Activated CD4-positive, alpha-beta T cell treated with anti-CD3 and anti-CD28 coated beads, Interleukin-2, amount 50 U/mL, for 1 hour (primary cell): ENCODE data around the gene ATAD3C.
"Not testable (repeated sequence)": the region's sequence is repeated elsewhere in the genome, so short reads cannot be mapped to it uniquely, and the experiment has no call there.

Source experiments
- DNase-seq: peaks from one replicate; pipeline ENCODE4 v3.0.0-alpha.2; 2020

Gene ATAD3C

DNA sequence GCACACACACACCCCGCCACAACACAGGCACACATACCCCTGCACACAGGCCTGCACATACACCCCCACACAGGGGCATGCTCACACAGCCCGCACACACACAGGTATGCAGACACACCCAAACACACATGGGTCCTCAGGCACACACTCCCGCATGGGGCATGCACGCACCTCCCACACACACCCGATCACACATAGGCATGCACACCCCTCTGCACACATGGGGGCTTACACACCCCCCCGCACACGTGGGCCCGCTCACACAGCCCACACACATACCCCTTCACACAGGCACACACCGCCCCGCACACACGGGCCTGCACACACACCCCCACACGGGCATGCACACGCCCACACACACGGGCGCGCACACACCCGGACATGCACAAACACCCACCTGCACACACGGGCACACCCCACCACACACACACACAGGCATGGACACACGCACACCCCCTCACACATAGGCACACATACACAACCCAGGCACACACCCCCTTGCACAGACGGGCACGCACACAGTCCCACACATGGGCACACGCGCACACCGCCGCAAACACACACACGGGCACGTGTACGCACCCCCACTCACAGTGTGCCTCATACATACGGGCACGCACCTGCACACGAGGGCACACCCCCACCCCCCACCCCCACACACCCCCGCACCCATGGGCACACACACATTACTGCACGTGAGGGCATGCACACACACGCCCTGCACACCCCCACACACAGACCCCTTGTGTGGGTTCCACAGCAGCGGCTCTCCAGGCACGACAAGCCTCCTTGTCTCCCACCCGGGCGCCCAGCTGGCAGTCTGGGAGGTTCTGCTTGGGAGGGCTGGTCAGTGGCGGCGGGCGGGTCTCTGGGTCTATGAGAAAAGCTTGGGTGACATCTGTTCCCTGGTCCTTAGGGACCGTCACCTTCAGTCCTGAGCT, 30.3 kb downstream of the ATAD3C start:
- DNase-seq = no peak

DNA sequence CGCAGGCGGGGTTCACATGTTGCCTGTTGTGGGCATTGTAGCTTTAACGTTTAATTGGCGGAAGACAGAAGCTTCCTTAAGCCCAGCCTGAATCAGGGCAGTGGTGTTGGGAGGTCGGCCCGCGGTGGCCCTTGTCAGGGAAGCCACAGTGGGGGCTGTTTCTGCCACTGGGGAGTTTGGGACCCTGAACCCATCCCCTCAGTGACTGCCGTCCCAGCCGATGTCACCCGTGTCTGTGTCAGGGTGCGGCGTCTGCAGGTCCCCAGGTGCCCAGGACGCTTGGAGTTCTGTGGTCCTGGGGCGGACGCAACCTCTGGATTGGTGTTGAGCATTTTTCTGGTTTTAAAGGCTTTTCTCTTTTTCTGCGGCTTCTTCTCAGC, 31.0 kb downstream of the ATAD3C start:
- not testable (repeated sequence) for DNase-seq

DNA sequence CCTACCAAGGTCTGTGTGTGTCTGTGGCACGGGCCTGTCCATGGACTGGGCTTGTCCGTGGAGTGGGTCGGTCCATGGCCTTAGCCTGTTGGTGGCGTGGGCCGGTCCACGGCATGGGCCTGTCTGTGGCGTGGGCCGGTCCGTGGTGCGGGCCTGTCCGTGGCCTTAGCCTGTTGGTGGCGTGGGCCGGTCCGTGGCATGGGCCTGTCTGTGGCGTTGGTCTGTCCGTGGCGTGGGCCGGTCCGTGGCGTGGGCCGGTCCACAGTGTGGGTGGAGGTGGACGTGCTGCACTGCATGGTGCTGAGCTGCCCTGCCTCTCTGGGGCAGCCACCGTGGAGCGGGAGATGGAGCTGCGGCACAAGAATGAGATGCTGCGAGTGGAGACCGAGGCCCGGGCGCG, 32.3 kb downstream of the ATAD3C start:
- not testable (repeated sequence) for DNase-seq

DNA sequence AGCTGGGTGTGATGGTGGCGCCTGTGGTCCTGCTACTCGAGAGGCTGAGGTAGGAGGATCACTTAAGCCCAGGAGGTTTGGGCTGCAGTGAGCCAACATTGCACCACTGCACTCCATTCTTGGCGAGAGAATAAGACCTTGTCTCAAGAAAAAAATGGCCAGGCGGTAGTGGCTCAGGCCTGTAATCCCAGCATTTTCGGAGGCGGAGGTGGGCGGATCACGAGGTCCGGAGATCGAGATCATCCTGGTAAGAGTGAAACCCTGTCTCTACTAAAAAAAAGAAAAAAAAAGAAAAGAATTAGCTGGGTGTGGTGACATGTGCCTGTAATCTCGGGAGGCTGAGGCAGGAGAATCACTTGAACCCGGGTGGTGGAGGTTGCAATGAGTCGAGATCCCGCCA, 33.4 kb downstream of the ATAD3C start:
- DNase-seq = no peak

DNA sequence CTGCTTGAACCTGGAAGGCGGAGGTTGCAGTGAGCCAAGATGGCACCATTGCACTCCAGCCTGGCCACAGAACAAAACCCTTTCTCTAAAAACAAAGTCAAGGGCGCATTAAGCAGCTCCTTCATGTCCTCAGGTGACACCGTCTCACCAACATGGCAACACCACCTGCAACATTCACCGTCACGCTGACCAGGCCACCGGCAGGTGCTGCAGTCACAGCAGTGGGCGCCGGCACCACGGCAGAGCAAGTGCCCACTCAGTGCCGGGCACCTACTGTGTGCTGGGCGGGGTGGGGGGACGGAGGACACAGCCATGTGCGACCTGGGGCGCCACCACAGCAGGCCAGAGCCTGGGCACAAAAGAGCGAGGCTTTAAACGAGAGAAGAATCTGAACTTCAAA, 34.2 kb downstream of the ATAD3C start:
- DNase-seq = no peak

DNA sequence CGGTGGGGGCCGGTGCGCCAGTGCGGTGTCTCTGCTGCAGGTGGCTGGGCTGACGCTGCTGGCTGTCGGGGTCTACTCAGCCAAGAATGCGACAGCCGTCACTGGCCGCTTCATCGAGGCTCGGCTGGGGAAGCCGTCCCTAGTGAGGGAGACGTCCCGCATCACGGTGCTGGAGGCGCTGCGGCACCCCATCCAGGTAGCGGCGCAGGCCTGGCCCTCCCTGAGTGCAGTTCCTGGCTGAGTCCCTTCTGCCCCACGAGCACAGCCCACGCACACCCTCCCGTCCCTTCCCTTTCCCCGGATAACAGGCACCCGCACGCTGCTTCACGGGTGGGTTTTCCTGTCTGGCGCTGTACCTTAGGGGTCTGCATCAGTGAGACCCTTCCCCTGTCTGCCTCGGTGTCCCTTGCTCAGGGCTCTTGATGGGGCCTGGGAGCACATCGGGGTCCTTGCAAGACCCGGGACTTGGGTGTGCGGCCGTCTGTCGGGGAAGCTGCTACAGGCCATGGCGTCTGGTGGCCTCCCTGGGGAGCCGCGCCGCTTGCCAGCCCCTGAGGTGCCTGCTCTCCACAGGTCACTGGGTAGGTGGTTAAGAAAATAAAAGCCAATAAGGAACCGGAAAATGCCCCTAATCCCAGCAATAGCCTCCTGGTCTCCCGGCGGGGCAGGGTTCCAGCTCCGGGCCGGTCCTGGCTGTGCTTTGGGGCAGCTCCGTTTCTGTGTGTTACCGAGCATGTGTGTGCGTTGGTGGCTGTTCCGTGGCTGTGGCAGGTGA, 35.7 kb downstream of the ATAD3C start:
- not testable (repeated sequence) for DNase-seq

DNA sequence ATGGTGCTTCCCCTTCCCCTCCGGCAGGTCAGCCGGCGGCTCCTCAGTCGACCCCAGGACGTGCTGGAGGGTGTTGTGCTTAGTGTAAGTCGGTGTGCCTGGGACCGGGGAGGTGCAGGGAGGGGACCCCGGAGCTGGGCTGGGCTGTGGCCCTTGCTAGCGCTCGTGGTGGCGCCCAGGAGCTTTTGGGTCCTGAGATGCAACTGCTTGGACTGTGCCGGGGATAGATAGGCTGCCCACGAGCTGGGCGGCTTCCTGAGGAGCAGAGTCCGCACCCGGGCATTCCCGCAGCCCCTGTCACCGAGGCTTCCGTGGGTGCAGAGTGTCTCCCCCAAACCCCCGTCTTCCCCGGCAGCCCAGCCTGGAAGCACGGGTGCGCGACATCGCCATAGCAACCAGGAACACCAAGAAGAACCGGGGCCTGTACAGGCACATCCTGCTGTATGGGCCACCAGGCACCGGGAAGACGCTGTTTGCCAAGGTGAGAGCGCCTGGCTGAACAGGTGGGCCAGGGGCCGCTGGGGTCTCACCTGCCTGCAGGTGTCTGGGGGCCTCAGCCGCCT, 36.3 kb downstream of the ATAD3C start:
- DNase-seq = not testable (repeated sequence)

DNA sequence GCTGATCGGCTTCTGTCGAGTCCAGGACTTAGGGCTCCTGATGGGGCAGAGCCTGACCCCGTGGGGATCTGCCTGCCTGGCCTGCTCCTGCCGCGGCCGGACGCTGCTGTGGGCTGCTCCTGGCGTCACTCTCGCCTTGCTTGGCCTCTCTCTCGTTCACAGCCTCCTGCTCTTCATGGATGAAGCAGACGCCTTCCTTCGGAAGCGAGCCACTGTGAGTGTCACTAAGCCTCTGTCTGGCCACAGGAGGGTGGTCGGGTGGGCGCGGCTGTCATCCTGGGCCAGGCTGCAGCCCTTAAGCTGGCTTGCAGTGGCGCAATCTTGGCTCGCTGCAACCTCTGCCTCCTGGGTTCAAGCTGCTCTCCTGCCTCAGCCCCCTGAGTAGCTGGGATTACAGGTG, 38.2 kb downstream of the ATAD3C start:
- DNase-seq = no peak

DNA sequence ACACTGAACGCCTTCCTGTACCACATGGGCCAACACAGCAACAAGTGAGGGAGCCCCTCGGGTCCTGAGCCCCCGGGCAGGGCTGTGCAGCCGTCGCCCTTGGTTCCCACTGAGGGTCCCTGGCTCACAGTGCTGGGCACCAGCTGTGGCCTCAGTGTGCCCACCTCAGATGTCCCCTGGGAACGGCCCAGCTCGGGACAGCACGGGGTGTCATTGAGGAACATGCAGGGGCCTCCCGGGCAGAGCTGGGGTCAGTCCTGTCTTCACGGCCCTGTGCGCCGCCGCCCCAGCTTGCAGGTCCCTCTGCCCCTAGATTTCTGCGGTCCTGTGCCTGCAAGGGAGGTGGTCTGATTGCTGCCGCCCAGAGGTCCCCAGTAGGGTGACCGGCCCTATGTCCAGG, 39.7 kb downstream of the ATAD3C start:
- no peak for DNase-seq

DNA sequence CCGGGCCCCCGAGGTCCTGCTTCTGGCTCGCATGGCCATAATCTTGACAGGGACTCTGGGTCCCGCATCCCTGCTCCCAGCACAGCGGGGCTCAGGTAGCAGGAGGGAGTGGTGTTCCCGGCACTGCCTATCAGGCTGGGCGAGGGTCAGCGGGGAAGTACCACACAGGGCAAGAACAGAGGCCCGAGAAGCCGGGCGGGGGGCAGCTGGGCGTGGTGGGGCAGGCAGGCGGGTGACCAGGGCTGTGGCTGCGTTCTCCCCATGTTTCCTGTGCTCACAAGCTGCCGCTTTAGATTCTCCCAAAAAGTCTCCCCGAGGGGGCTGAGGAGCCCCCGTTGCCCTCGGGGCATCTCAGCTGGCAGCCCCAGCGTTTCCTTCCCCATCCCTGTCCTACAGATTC, 40.4 kb downstream of the ATAD3C start:
- DNase-seq = no peak

DNA sequence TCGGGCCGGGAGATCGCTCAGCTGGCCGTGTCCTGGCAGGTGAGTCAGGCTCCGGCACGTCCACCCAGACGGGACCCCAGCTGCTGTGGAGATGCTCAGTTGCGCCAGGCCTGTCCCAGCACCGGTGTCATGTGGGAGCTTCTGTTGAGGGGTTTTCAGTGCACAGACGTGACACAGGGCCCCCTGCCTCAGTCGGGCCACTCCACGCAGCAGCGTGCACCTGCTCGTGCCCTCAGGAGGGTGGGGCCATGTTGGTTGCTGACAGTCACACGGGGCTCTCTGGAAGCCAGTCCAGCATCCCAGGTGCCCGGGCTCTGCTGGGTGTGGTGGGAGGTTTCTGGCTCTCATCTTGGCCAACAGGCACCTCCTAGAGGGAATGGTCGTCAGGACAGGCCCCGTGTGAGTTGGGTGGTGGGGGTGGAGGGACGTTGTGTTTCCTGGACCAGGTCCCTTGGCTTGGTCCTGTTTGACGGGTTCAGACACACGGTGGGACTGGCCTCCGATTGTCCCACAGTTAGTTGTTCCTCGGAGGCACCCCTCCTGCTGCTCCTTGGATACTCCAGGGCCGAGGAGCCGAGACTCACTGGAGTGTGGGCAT, 41.2 kb downstream of the ATAD3C start:
- no peak for DNase-seq

DNA sequence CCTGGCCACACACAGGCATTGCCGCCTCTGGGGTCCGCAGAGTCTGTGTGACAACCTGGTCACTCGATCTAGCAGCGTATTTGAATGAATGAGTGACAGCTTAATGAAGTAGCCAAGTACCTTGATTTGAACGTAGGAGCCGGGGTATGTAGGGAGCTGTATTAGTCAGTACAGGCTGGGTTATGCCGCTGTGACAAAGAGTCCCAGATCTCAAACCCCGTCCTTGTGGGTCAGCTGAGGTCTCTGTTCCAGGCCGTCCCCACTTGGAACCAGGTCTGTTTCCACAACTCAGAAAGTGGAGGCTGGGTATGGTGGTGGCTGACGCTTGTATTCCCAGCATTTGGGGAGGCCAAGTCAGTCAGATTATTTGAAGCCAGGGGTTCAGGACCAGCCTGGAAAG, 42.1 kb downstream of the ATAD3C start:
- DNase-seq = no peak

DNA sequence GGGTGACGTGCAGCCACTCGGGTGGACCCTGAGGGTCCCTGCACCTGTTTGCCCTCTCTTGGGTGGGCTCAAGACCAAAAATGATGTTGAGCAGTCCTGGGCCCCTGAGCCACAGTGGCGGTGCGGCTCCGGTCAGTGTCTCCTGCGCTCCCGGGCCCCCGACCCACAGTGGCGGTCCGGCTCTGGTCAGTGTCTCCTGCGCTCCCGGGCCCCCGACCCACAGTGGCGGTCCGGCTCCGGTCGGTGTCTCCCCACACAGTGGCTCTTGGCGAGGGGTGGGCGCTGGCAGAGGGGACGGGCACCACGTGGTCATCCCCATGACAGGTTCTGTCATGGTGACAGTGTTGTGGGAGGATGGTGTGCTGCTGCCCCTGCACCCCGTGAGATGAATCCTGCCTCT, 44.8 kb downstream of the ATAD3C start:
- DNase-seq = not testable (repeated sequence)

DNA sequence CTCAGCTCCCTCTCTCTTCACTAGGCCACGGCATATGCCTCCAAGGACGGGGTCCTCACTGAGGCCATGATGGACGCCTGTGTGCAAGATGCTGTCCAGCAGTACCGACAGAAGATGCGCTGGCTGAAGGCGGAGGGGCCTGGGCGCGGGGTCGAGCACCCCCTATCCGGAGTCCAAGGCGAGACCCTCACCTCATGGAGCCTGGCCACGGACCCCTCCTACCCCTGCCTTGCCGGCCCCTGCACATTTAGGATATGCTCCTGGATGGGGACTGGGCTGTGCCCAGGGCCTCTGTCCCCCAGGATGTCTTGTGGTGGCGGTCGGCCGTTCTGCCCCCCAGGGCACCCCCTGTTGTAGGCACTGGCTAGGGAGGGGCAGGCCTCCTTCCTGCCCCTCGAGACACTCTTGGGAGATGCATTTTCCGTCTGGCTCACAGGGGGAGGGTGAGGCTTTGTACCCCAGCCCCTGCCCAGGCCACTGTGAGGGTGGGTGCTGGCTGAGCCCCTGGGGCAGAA, 46.0 kb downstream of the ATAD3C start:
- not testable (repeated sequence) for DNase-seq

DNA sequence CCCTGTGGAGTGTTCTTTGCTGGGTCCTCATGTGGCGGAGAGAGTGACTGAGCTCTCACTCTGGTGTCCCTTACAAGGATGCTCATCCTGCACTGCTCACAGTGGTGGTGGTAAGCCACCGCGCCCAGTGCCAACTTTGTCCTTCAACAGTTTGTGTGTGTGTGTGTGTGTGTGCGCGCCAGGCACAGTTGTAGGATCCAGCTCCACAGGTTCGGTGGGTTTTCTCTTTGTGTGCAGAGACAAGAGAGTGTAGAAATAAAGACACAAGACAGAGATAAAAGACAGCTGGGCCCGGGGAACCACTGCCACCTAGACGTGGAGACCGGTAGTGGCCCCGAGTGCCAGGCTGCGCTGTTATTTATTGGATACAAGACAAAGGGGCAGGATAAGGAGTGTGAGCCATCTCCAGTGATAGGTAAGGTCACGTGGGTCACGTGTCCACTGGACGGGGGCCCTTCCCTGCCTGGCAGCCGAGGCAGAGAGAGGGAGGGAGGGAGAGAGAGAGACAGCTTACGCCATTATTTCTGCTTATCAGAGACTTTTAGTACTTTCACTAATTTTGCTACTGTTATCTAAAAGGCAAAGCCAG, 55.4 kb downstream of the ATAD3C start:
- peak; percentile 73 for DNase-seq

DNA sequence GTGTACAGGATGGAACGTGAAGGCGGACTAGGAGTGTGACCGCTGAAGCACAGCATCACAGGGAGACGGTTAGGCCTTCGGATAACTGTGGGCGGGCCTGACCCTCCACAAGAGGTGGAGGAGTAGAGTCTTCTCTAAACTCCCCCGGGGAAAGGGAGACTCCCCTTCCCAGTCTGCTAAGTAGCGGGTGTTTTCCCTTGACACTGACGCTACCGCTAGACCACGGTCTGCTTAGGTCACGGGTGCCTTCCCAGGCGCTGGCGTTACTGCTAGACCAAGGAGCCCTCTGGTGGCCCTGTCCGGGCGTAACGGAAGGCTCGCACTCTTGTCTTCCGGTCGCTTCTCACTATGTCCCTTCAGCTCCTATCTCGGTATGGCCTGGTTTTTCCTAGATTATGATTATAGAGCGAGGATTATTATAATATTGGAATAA, 55.9 kb downstream of the ATAD3C start:
- not testable (repeated sequence) for DNase-seq

DNA sequence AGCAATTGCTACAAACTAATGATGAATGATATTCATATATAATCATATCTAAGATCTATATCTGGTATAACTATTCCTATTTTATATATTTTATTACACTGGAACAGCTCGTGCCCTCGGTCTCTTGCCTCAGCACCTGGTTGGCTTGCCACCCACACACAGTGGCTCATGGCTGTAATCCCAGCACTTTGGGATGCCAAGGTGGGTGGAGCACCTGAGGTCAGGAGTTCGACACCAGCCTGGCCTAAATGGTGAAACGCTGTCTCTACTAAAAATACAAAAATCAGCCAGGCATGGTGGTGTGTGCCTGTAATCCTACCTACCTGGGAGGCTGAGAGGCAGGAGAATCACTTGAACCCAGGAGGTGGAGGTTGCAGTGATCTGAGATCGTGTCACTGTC, 56.3 kb downstream of the ATAD3C start:
- not testable (repeated sequence) for DNase-seq

DNA sequence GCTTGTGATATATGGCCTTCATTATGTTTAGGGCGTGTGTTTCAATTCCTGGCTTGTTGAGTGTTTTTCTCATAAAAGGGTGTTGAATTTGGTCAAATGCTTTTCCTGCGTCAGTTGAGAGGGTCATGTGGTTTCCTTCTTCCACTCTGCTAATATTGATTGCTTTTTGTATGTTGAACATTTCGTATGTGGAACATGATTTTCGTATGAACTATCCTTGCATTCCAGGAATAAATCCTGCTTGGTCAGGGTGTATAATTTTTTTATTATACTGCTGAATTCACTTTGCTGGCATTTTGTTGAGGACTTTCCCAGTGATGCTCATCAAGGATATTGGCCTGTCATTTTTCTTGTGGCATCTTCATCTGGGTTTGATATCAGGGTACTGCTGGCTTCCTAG, 57.8 kb downstream of the ATAD3C start:
- DNase-seq = no peak

DNA sequence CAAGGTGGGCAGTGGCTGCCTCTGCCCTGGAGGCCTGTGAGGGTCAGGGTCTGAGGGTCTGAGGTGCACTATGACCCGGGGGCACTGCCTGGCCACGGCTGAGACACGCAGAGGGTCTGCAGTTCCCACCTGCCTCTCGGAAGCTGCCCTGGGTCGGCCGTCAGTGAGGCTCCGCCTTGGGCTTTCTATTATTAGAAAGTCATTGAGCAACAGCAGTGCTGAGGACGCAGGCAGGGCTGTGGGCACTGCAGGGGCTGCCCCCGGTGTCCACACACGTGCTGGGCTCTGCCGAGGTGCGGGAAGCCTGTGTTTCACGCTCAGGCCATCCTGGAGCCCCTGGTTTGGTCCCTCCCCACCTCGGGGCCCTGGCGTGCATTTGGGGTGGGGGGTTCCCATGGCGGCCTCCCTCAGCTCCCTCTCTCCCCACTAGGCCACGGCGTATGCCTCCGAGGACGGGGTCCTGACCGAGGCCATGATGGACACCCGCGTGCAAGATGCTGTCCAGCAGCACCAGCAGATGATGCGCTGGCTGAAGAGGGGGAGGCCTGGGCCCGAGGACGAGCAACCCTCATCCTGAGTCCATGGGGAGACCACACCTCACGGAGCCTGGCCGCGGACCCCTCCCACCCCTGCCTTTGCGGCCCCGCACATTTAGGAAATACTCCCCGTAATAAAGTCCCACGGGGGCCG, 59.4 kb downstream of the ATAD3C start:
- not testable (repeated sequence) for DNase-seq

DNA sequence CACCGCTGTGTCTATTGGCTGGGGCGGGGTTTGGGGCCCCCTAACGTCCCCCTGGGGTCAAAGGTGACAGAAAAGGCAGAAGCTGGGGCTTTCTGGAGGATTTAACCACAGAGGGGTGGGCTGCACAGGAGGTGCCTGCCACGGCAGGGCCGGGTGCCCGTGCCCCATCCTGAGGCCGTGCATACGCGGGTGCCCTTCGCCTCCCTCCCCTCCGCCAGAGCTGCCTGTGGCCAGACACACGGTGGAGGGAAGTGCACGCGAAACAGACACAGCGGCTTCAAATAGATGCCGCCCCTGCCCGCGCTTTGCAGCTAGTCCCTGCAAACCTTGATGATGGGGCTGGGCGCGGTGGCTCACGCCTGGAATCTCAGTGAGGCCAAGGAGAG, 60.0 kb downstream of the ATAD3C start:
- not testable (repeated sequence) for DNase-seq

DNA sequence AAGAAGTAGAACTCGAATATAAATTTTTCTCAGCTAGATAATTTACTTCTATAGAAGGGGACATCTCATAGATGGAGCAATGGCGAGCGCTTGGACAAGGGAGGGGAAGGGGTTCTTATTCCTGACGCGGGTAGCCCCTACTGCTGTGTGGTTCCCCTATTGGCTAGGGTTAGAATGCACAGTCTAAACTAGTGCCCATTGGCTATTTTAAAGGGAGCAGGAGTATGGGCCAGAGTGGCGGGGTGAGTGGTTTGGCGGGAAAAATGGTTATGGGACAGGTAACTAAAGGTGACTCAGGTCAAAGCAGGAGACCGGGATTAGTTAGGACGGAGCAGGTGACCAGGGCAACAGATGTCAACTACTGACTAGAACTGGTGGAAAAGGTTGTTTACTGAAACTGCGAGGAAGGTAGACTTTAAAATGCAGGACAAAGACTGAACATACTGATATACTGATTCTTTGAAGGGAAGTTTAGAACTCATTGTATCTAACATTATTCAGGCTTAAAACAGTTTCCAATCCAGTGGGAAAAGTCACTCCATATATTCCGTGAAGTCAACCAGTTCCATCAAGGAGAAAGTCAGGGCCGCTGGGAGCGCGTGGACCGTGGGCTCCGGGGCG, 61.5 kb downstream of the ATAD3C start:
- no peak for DNase-seq
